DOHH2 (cell line): ENCODE data around the gene HCAR2.

Source experiments
- EZH2phosphoT487 ChIP-seq: fragments of 200-600 bp; sonication (generic); IDR thresholded peaks from 2 replicates; pipeline ENCODE4 v1.6.1; 2017; ENCODE audit warnings: borderline replicate concordance, mild to moderate bottlenecking, antibody characterized with exemption, low read length, moderate library complexity, mixed read lengths
- TF ChIP-seq, protein P1 (sequence below): fragments of 200-600 bp; sonication (generic); IDR thresholded peaks from one replicate; pipeline ENCODE4 v1.5.1; 2014; ENCODE audit warnings: antibody characterized with exemption, mild to moderate bottlenecking, low read depth, low read length; ENCODE audit not compliant: poor library complexity, severe bottlenecking

- TF ChIP-seq, protein P1, sequence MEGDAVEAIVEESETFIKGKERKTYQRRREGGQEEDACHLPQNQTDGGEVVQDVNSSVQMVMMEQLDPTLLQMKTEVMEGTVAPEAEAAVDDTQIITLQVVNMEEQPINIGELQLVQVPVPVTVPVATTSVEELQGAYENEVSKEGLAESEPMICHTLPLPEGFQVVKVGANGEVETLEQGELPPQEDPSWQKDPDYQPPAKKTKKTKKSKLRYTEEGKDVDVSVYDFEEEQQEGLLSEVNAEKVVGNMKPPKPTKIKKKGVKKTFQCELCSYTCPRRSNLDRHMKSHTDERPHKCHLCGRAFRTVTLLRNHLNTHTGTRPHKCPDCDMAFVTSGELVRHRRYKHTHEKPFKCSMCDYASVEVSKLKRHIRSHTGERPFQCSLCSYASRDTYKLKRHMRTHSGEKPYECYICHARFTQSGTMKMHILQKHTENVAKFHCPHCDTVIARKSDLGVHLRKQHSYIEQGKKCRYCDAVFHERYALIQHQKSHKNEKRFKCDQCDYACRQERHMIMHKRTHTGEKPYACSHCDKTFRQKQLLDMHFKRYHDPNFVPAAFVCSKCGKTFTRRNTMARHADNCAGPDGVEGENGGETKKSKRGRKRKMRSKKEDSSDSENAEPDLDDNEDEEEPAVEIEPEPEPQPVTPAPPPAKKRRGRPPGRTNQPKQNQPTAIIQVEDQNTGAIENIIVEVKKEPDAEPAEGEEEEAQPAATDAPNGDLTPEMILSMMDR = no peak
- TF ChIP-seq EZH2phosphoT487 = no peak
These were observed 40.9 kb upstream of the HCAR2 start for GRCh38 chr12:122743895-122744525.
